Activated CD4-positive, alpha-beta T cell treated with anti-CD3 and anti-CD28 coated beads, Interleukin-2, amount 10 ng/mL, durations not matched to agents 24 days and 14 days (primary cell): ENCODE results near the gene ALOX12B. TPM values are rescaled to one million over a fixed set of nuclear protein-coding genes. Genes with fewer than 3 reads are reported as not detected.
"Not testable (repeated sequence)": the region's sequence is repeated elsewhere in the genome, so short reads cannot be mapped to it uniquely, and the experiment has no call there.

Experiments
- DNase-seq: peaks from one replicate; pipeline ENCODE4 v3.0.0; 2022
- H3K27ac Mint-ChIP-seq: one replicate; pipeline ENCODE4 v1.8.0; 2022; ENCODE audit warnings: mild to moderate bottlenecking, mixed read lengths
- H3K27me3 Mint-ChIP-seq: one replicate; pipeline ENCODE4 v1.8.0; 2022; ENCODE audit warnings: mixed read lengths
- H3K36me3 Mint-ChIP-seq: one replicate; pipeline ENCODE4 v1.8.0; 2022; ENCODE audit warnings: low read depth, mild to moderate bottlenecking, mixed read lengths
- H3K4me1 Mint-ChIP-seq: one replicate; pipeline ENCODE4 v1.8.0; 2021; ENCODE audit warnings: mixed read lengths
- H3K4me3 Mint-ChIP-seq: one replicate; pipeline ENCODE4 v1.8.0; 2022; ENCODE audit warnings: mild to moderate bottlenecking, moderate library complexity, mixed read lengths
- H3K9me3 Mint-ChIP-seq: one replicate; pipeline ENCODE4 v1.8.0; 2021; ENCODE audit warnings: mixed read lengths
- intact Hi-C: fragments of 100-400 bp; cut with micrococcal nuclease; formaldehyde crosslinking; loops from one replicate; pipeline ENCODE4 v1.15.1; 2023
- total RNA-seq: library from RNA; stranded (reverse); gene quantifications from 2 replicates; pipeline ENCODE4 v1.2.3, GENCODE V29; 2022

Gene ALOX12B
- total RNA-seq, 1 donor from 2014 or later, result 0.77 TPM

- no peaks in the 10 kb centered on the region for H3K9me3 Mint-ChIP-seq
- peak overlapping the region; percentile 43 for H3K4me3 Mint-ChIP-seq
- H3K36me3 Mint-ChIP-seq, result no peaks in the 10 kb centered on the region
Measured at GRCh38 chr17:8109661-8110455, 22.3 kb upstream of the ALOX12B start.

GRCh38 chr17:8108972-8109660 lies 21.6 kb upstream of the ALOX12B start:
- DNase-seq, result no peak
- intact Hi-C loops, result no loop called here
- no peaks in the 10 kb centered on the region for H3K9me3 Mint-ChIP-seq
- H3K27ac Mint-ChIP-seq, result no peak overlapping the region
- H3K27me3 Mint-ChIP-seq, result peaks cover 35% of the 10 kb centered on the region
- no peaks in the 10 kb centered on the region for H3K36me3 Mint-ChIP-seq
- H3K4me3 Mint-ChIP-seq, result no peak overlapping the region
- peaks cover 6% of the 10 kb centered on the region for H3K4me1 Mint-ChIP-seq

More at GRCh38 chr17:8109661-8110455, 22.3 kb upstream of the ALOX12B start:
- peak; percentile 94 for DNase-seq
- no peak overlapping the region for H3K27ac Mint-ChIP-seq
- intact Hi-C loops, result loop anchor here (2.0 to 10.0 kb wide), 3 partner anchors 15 to 195 kb away; partner anchors contain the start of gene RNF227
- H3K27me3 Mint-ChIP-seq, result peaks cover 42% of the 10 kb centered on the region
- peaks cover 6% of the 10 kb centered on the region for H3K4me1 Mint-ChIP-seq

GRCh38 chr17:8106980-8107379 lies 19.5 kb upstream of the ALOX12B start:
- H3K4me1 Mint-ChIP-seq, H3K4me3 Mint-ChIP-seq, DNase-seq, H3K9me3 Mint-ChIP-seq, H3K27ac Mint-ChIP-seq, H3K36me3 Mint-ChIP-seq, intact Hi-C loops: not testable (repeated sequence)
- H3K27me3 Mint-ChIP-seq, result peaks cover 23% of the 10 kb centered on the region

- Mint-ChIP-seq H3K27me3 (peaks cover 16% of the 10 kb centered on the region), H3K9me3 (no peaks in the 10 kb centered on the region), H3K27ac (no peak overlapping the region), H3K4me3 (no peak overlapping the region), H3K36me3 (no peaks in the 10 kb centered on the region), H3K4me1 (peaks cover 6% of the 10 kb centered on the region)
- DNase-seq, result no peak
- intact Hi-C loops, result no loop called here
Measured at GRCh38 chr17:8105957-8106398, 18.5 kb upstream of the ALOX12B start.

- Mint-ChIP-seq H3K4me3 (no peak overlapping the region), H3K36me3 (no peaks in the 10 kb centered on the region), H3K4me1 (peaks cover 2% of the 10 kb centered on the region), H3K27ac (no peak overlapping the region), H3K9me3 (no peaks in the 10 kb centered on the region), H3K27me3 (peaks cover 15% of the 10 kb centered on the region)
- no peak for DNase-seq
- intact Hi-C loops, result no loop called here
Measured at GRCh38 chr17:8104911-8105310, 17.4 kb upstream of the ALOX12B start.

DNA sequence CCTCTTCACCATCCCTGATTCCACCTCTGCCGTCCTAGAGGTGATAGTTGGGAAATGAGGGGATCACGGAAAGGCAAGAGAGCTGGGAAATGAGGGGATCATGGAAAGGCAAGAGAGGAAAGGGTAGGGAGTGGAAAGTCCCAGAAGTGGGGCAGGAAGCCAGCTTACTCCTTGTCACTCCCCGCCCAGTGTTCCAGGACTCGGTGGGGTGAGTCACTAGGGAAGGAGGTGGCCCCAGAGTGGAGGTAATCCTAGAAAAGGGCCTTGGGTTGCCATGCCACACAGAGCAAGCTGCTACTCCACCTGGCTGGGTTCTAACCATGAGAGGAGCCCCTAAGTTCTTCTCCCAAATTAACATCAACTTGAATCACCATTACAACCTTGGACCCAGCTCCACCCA lies 16.0 kb upstream of the ALOX12B start:
- DNase-seq, result no peak
- intact Hi-C loops, result no loop called here
- H3K4me3 Mint-ChIP-seq, result no peak overlapping the region
- H3K27ac Mint-ChIP-seq, result no peak overlapping the region
- no peaks in the 10 kb centered on the region for H3K36me3 Mint-ChIP-seq
- peaks cover 2% of the 10 kb centered on the region for H3K4me1 Mint-ChIP-seq
- H3K9me3 Mint-ChIP-seq, result no peaks in the 10 kb centered on the region
- H3K27me3 Mint-ChIP-seq, result peaks cover 15% of the 10 kb centered on the region

DNA sequence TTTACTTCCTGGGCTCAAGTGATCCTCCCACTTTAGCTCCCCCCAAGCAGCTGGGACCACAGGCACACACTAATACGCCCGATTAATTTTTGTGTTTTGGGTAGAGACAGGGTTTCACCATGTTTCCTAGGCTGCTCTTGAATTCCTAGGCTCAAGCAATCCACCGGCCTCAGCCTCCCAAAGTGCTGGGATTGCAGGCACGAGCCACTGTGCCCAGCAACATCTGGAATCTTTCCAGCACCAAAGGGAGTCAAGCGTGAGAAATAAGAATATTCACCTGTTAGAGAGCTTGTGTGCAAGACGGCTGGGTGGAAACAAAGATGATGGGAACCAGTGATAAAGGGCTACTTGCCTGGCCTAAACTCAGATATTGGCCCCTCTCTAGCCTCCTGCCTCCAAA lies 14.2 kb upstream of the ALOX12B start:
- intact Hi-C loops, result no loop called here
- Mint-ChIP-seq H3K4me3 (no peak overlapping the region), H3K27me3 (peaks cover 10% of the 10 kb centered on the region), H3K4me1 (peaks cover under 1% of the 10 kb centered on the region), H3K36me3 (no peaks in the 10 kb centered on the region), H3K27ac (no peak overlapping the region), H3K9me3 (no peaks in the 10 kb centered on the region)
- DNase-seq, result no peak

DNA sequence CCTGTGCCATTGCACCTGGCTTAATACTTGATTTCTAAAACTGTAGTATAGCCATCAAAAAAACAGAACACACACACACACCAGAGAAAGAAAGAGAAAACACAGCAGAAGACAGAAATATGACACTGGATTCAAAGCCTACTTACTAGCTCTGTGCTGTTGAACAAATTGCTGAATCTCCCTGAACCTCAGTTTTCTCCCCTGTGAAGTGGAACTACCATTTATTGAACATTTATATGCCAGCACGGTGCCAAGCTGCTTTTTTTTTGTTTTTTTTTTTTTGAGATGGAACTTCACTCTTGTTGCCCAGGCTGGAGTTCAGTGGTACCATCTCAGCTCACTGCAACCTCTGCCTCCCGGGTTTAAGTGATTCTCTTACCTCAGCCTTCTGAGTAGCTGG lies 13.2 kb upstream of the ALOX12B start:
- H3K27me3 Mint-ChIP-seq, result peaks cover 9% of the 10 kb centered on the region
- no peak for DNase-seq
- no peaks in the 10 kb centered on the region for H3K9me3 Mint-ChIP-seq
- intact Hi-C loops, result no loop called here
- no peak overlapping the region for H3K27ac Mint-ChIP-seq
- no peak overlapping the region for H3K4me3 Mint-ChIP-seq
- H3K36me3 Mint-ChIP-seq, result no peaks in the 10 kb centered on the region
- no peaks in the 10 kb centered on the region for H3K4me1 Mint-ChIP-seq

GRCh38 chr17:8100111-8100510 lies 12.6 kb upstream of the ALOX12B start:
- H3K27ac Mint-ChIP-seq, result no peak overlapping the region
- DNase-seq, result no peak
- H3K4me1 Mint-ChIP-seq, result no peaks in the 10 kb centered on the region
- peaks cover 11% of the 10 kb centered on the region for H3K27me3 Mint-ChIP-seq
- no peaks in the 10 kb centered on the region for H3K9me3 Mint-ChIP-seq
- H3K4me3 Mint-ChIP-seq, result no peak overlapping the region
- intact Hi-C loops, result no loop called here
- no peaks in the 10 kb centered on the region for H3K36me3 Mint-ChIP-seq

GRCh38 chr17:8096541-8096940 lies 9.0 kb upstream of the ALOX12B start:
- H3K4me1 Mint-ChIP-seq, result peaks cover 8% of the 10 kb centered on the region
- no peak for DNase-seq
- H3K27me3 Mint-ChIP-seq, result peaks cover 18% of the 10 kb centered on the region
- H3K9me3 Mint-ChIP-seq, result no peaks in the 10 kb centered on the region
- H3K27ac Mint-ChIP-seq, result no peak overlapping the region
- H3K36me3 Mint-ChIP-seq, result no peaks in the 10 kb centered on the region
- H3K4me3 Mint-ChIP-seq, result no peak overlapping the region
- intact Hi-C loops, result no loop called here

- Mint-ChIP-seq H3K4me1 (peaks cover 8% of the 10 kb centered on the region), H3K36me3 (no peaks in the 10 kb centered on the region), H3K27ac (no peak overlapping the region), H3K27me3 (peaks cover 21% of the 10 kb centered on the region), H3K4me3 (no peak overlapping the region), H3K9me3 (no peaks in the 10 kb centered on the region)
- intact Hi-C loops, result loop anchor here (2.0 kb wide), 1 partner anchor 15 kb away; no protein-coding TSS in a partner anchor
- no peak for DNase-seq
Measured at GRCh38 chr17:8095361-8095760, 7.8 kb upstream of the ALOX12B start.

- DNase-seq, result no peak
- intact Hi-C loops, result no loop called here
- Mint-ChIP-seq H3K36me3 (no peaks in the 10 kb centered on the region), H3K27me3 (peaks cover 28% of the 10 kb centered on the region), H3K9me3 (no peaks in the 10 kb centered on the region), H3K4me1 (peaks cover 8% of the 10 kb centered on the region), H3K4me3 (no peak overlapping the region), H3K27ac (no peak overlapping the region)
Measured at GRCh38 chr17:8091033-8091687, 3.6 kb upstream of the ALOX12B start.

DNA sequence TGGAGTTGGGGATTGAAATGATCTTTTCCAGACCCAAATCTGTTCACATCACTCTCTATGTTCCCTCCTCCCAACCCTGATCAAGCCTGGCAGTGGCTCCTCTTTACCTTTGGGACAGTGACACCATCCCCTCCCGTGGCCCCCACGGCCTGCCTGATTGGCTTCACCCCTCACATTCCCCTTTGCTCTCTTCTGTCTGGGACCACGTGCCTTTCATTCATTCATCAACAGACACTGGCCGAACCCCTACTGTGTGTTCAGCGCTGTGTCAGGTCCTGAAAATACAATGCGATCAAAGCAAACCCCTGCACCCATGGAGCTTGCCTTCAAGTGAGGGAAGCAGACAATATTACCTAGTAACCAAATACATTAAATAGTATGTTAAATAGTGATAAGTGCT lies 2.2 kb upstream of the ALOX12B start:
- Mint-ChIP-seq H3K4me3 (no peak overlapping the region), H3K4me1 (peaks cover 6% of the 10 kb centered on the region), H3K27me3 (peaks cover 21% of the 10 kb centered on the region), H3K36me3 (no peaks in the 10 kb centered on the region), H3K27ac (no peak overlapping the region), H3K9me3 (no peaks in the 10 kb centered on the region)
- DNase-seq, result no peak
- intact Hi-C loops, result no loop called here

- DNase-seq, result no peak
- H3K4me3 Mint-ChIP-seq, result no peak overlapping the region
- intact Hi-C loops, result no loop called here
- no peak overlapping the region for H3K27ac Mint-ChIP-seq
- H3K9me3 Mint-ChIP-seq, result no peaks in the 10 kb centered on the region
- H3K4me1 Mint-ChIP-seq, result no peaks in the 10 kb centered on the region
- no peaks in the 10 kb centered on the region for H3K36me3 Mint-ChIP-seq
- peaks cover 17% of the 10 kb centered on the region for H3K27me3 Mint-ChIP-seq
Measured at GRCh38 chr17:8087952-8088230, 375 bp upstream of the ALOX12B start.
